HepG2 (cell line): ENCODE data around the gene ING5. TPM values are rescaled to one million over a fixed set of nuclear protein-coding genes. Genes with fewer than 3 reads are reported as not detected.

Experiments used
- ATF7 ChIP-seq, 2 experiments: fragments of 450-650 bp in 1 of 2; sonication (generic) in 1 of 2; formaldehyde crosslinking in 1 of 2; IDR thresholded peaks; 2 replicates each; pipeline versions ENCODE4 v1.4.0 to v1.6.1; 2016 to 2020; ENCODE audit warnings: antibody characterized with exemption in 1 of 2, mild to moderate bottlenecking in 1 of 2, missing genetic modification reagents in 1 of 2
- ATF7-NPFF ChIP-seq: sonication (generic); formaldehyde crosslinking; IDR thresholded peaks from 2 replicates; pipeline ENCODE4 v1.8.1; 2023; ENCODE audit warnings: mild to moderate bottlenecking, low read depth, missing genetic modification reagents, moderate library complexity
- CAMTA2 ChIP-seq: sonication (generic); formaldehyde crosslinking; IDR thresholded peaks from 2 replicates; pipeline ENCODE4 v1.4.0; 2020; ENCODE audit warnings: mild to moderate bottlenecking, missing genetic modification reagents, borderline replicate concordance
- GLI4 ChIP-seq: sonication (generic); formaldehyde crosslinking; IDR thresholded peaks from 2 replicates; pipeline ENCODE4 v1.5.1; 2020; ENCODE audit warnings: missing genetic modification reagents, mild to moderate bottlenecking, moderate library complexity, borderline replicate concordance
- GPN1 ChIP-seq: sonication (generic); formaldehyde crosslinking; IDR thresholded peaks from 2 replicates; pipeline ENCODE4 v1.5.1; 2020; ENCODE audit warnings: missing genetic modification reagents, borderline replicate concordance
- GRHL1 ChIP-seq: sonication (generic); formaldehyde crosslinking; conservative IDR thresholded peaks from 2 replicates; pipeline ENCODE4 v1.8.0; 2022; ENCODE audit warnings: missing genetic modification reagents
- HNRNPUL1 ChIP-seq: fragments of 200-400 bp; formaldehyde crosslinking; IDR thresholded peaks from 2 replicates; pipeline ENCODE4 v1.6.1; 2017; ENCODE audit warnings: low read depth, mild to moderate bottlenecking, low read length, moderate library complexity
- MTA3 ChIP-seq: sonication (generic); formaldehyde crosslinking; IDR thresholded peaks from 2 replicates; pipeline ENCODE4 v1.4.0; 2020; ENCODE audit warnings: missing genetic modification reagents
- NFYC ChIP-seq: IDR thresholded peaks from 2 replicates; pipeline ENCODE4 v1.6.1; 2016; ENCODE audit warnings: missing genetic modification reagents, missing compliant biosample characterization
- PRDM15 ChIP-seq: sonication (generic); formaldehyde crosslinking; IDR thresholded peaks from 2 replicates; pipeline ENCODE4 v1.4.0; 2020; ENCODE audit warnings: missing genetic modification reagents
- REL ChIP-seq: sonication (generic); formaldehyde crosslinking; conservative IDR thresholded peaks from 2 replicates; pipeline ENCODE4 v1.8.0; 2022; ENCODE audit warnings: mild to moderate bottlenecking, missing genetic modification reagents, moderate library complexity
- RXRB ChIP-seq: IDR thresholded peaks from 2 replicates; pipeline ENCODE4 v1.6.1; 2016; ENCODE audit warnings: borderline replicate concordance, missing genetic modification reagents, missing compliant biosample characterization
- SMARCE1 ChIP-seq: fragments of 450-650 bp; IDR thresholded peaks from 2 replicates; pipeline ENCODE4 v1.6.1; 2017; ENCODE audit warnings: borderline replicate concordance
- ZNF276 ChIP-seq: sonication (generic); formaldehyde crosslinking; IDR thresholded peaks from 2 replicates; pipeline ENCODE4 v1.4.0; 2020; ENCODE audit warnings: mild to moderate bottlenecking, low read depth, missing genetic modification reagents
- ZNF280D ChIP-seq: sonication (generic); formaldehyde crosslinking; IDR thresholded peaks from 2 replicates; pipeline ENCODE4 v1.5.1; 2020; ENCODE audit warnings: mild to moderate bottlenecking, missing genetic modification reagents
- ZNF329 ChIP-seq: sonication (generic); formaldehyde crosslinking; IDR thresholded peaks from 2 replicates; pipeline ENCODE4 v1.9.0; 2021; ENCODE audit warnings: low read depth, mild to moderate bottlenecking, missing genetic modification reagents
- ZNF563 ChIP-seq: sonication (generic); formaldehyde crosslinking; IDR thresholded peaks from 2 replicates; pipeline ENCODE4 v1.8.0; 2022; ENCODE audit warnings: mild to moderate bottlenecking, moderate library complexity, missing genetic modification reagents
- polyA plus RNA-seq, 8 experiments: library from polyadenylated mRNA; depleted of rRNA in 3 of 8; stranded (reverse) in 7 of 8; unstranded in 1 of 8; fragments of >200 nt; fragmentation: Illumina TruSeq in 4 of 8; extraction: Trizol in 4 of 8; gene quantifications; 2 replicates each; pipeline versions ENCODE4 v1.2.1 to v1.2.3, GENCODE V29; 2011 to 2016; ENCODE audit warnings: low read depth in 4 of 8, missing spikeins in 1 of 8, mixed read lengths in 1 of 8; ENCODE audit not compliant: insufficient read depth in 1 of 8
- total RNA-seq, 5 experiments: library from RNA; depleted of rRNA; stranded (reverse); fragments of >200 nt; fragmentation: Illumina TruSeq; extraction: Trizol; gene quantifications; 2 replicates each; pipeline ENCODE4 v1.2.3, GENCODE V29; 2016; ENCODE audit warnings: low read depth in 1 of 5

Gene ING5
- total and polyA plus RNA-seq, 2 of the 13 experiments (the other 11 are each of a cell fraction or from before 2014, with no cell fraction given) = 61.9 to 71.9 TPM

DNA sequence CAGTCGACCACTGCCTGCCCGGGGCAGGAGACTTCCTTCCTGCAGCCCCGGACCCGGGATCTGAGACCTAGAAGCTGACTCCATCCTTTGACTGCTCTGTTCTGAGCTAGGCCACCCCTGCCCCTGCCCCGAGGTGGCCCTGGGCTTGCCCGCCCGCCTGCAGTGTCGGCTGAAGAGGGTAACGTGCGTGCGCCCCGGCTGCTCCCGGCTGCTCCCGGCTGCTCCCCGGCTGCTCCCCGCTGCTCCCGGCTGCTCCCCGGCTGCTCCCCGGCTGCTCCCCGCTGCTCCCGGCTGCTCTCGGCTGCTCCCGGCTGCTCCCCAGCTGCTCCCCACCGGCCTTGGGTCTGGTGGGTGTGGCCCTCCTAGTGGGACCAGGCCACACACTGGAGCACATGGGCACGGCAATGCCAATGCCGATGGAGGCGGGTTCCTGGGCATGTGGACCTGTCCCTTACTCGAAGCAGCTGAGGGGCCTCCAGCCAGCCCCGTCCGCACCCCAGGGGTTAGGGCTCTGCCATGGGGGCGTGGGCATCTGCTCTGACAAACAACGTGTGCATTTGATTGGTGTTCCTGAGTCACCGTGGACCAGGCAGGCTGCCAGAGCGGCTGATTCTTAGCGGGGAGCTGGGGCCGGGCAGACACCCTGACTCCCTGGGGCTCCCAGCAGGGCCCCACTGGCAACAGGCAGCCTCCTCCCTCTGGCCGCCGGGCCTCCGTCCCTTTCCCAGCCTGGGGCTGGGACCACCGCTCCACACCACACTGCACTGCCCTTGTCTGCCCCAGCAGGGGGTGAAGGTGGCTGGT lies 72.8 kb downstream of the ING5 start (continued):
- TF ChIP-seq ZNF280D (CRISPR knock-in tag) (no peak; the same call in 1 of the 2 replicates), REL (CRISPR knock-in tag) (0 out of 2 replicates have a peak, but pooled peaks have one; percentile 71), ATF7 (IDR thresholded peaks at IDR 0.05) (no peak), ATF7 (CRISPR knock-in tag; IDR thresholded peaks at IDR 0.05) (0 out of 2 replicates have a peak, but pooled peaks have one; percentile 19), GRHL1 (CRISPR knock-in tag) (no peak), CAMTA2 (CRISPR knock-in tag) (no peak; the same call in none of the 2 replicates), GLI4 (CRISPR knock-in tag) (peak; percentile 71; the same call in 1 of the 2 replicates), MTA3 (CRISPR knock-in tag) (no peak), ATF7-NPFF (CRISPR knock-in tag) (0 out of 2 replicates have a peak, but pooled peaks have one; percentile 45), HNRNPUL1 (no peak), PRDM15 (CRISPR knock-in tag) (0 out of 2 replicates have a peak, but pooled peaks have one; percentile 31), ZNF276 (CRISPR knock-in tag) (peak; percentile 74; the same call in 1 of the 2 replicates), SMARCE1 (no peak), ZNF563 (CRISPR knock-in tag) (peak; percentile 80), GPN1 (no peak), NFYC (peak; percentile 56; the same call in 1 of the 2 replicates), ZNF329 (CRISPR knock-in tag) (peak; percentile 68; the same call in 1 of the 2 replicates), RXRB (peak; percentile 10)
